Measurements from ENCODE around the gene SAA4. TPM values are rescaled to one million over a fixed set of nuclear protein-coding genes. Genes with fewer than 3 reads are reported as not detected.
"Not testable (repeated sequence)": the region's sequence is repeated elsewhere in the genome, so short reads cannot be mapped to it uniquely, and the experiment has no call there.

SAA4 gene
- polyA plus RNA-seq, 3 donors = not detected

DNA sequence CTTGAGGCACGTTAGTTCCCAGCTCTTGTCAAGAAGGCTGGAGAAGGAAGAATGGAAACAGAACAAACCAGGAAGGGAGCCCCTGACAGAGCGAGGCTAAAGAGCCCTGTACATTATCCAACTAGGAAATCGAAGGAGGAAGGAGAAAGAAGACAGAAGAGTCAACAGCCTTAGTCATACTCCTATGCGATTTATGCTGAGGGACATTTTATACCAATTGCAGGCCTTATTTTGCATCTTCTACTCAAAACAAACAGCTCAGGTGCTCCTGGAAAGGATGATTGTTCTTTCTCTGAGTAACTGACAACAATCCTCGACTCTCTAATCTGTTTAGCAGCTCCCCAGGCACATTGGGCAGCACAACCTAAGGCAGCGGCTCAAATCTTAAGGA, 10.6 kb upstream of the SAA4 start:
- not testable (repeated sequence) for DNase-seq (ENCODE audit: low read depth in 3 of 3, low spot score in 2 of 3)

- DNase-seq (ENCODE audit: low read depth in 3 of 3, low spot score in 2 of 3) = not testable (repeated sequence)
Measured at GRCh38 chr11:18246379-18247190, 10.0 kb upstream of the SAA4 start.

DNA sequence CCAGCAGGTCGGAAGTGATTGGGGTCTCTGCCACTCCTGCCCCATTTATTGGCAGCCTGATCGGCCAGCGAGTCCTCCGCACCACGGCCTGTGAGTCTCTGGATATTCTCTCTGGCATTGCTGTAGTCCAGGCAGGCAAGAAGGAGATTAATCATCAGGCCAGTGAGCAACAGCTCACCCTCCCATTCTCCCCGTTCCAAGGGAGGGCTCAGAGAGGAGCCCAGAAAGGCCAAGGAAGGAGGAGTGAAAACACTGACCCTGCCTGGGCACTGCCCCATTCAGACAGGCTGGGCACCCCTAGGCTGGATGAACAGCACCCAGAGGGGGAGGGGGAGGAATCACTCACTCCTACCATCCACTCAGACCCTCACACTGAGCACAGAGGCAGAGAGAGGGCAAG, 8.8 kb upstream of the SAA4 start:
- DNase-seq (ENCODE audit: low read depth in 3 of 3, low spot score in 2 of 3) = no peak

GRCh38 chr11:18243783-18244362, 7.3 kb upstream of the SAA4 start:
- peak in 1 of 3 donors; percentile 7 for DNase-seq (ENCODE audit: low read depth in 3 of 3, low spot score in 2 of 3)

GRCh38 chr11:18239655-18240054, 3.1 kb upstream of the SAA4 start:
- DNase-seq (ENCODE audit: low read depth in 3 of 3, low spot score in 2 of 3) = no peak

- DNase-seq (ENCODE audit: low read depth in 3 of 3, low spot score in 2 of 3) = no peak
Measured at GRCh38 chr11:18235394-18236334, 938 bp downstream of the SAA4 start.

- no peak for DNase-seq (ENCODE audit: low read depth in 3 of 3, low spot score in 2 of 3)
Measured at GRCh38 chr11:18233912-18234311, 2.7 kb downstream of the SAA4 start.

GRCh38 chr11:18230859-18231258, 5.7 kb downstream of the SAA4 start:
- DNase-seq (ENCODE audit: low read depth in 3 of 3, low spot score in 2 of 3) = no peak

- DNase-seq (ENCODE audit: low read depth in 3 of 3, low spot score in 2 of 3) = no peak
Measured at GRCh38 chr11:18229501-18229900, 7.1 kb downstream of the SAA4 start.

DNA sequence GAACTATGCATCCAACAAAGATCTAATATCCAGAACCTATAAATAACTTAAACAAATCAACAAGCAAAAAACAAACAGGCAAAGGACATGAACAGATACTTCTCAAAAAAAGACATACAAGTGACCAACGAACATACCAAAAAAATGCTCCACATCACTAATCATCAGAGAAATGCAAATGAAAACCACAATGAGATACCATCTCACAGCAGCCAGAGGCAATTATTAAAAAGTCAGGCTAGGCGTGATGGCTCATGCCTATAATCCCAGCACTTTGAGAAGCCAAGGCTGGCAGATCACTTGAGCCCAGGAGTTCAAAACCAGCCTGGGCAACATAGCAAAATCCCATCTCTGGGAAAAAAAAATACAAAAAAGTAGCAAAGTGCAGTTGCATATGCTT, 10.7 kb downstream of the SAA4 start:
- DNase-seq (ENCODE audit: low read depth in 3 of 3, low spot score in 2 of 3) = no peak

DNA sequence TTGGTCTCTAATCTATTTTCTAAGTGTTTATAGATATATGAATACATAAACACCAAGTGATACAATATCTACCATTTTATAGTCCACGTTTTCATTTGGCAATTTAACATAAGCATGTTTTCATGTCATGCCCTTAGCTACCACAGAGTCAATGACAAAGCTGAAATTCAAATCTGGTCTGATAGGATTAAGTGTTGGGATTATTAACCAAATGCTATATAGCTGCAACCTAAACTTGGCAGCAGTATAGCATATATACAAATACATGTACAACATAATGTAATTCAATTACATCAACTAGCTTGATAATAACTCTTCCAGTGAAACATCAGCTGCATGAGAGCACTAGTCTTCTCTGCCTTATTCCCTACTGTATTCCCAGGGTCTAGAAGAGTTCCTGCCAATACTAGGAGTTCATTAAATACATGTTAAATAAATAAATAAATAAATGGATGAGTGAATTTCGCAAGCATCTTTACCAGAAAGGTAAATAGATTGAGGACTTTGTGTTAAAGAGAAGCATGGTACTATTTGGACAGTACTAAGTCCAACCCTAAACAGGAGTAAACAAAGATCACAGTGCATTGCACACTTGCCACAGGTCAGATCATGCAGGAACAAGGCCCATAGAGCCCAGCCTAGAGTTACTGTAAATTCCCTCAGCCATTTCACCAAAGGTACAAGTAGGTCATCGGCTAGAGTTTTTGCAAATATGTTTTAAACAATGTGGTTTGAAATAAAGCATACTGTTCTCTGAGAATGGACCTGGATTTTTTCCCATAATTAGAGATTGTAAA, 12.8 kb downstream of the SAA4 start:
- DNase-seq (ENCODE audit: low read depth in 3 of 3, low spot score in 2 of 3) = no peak

DNA sequence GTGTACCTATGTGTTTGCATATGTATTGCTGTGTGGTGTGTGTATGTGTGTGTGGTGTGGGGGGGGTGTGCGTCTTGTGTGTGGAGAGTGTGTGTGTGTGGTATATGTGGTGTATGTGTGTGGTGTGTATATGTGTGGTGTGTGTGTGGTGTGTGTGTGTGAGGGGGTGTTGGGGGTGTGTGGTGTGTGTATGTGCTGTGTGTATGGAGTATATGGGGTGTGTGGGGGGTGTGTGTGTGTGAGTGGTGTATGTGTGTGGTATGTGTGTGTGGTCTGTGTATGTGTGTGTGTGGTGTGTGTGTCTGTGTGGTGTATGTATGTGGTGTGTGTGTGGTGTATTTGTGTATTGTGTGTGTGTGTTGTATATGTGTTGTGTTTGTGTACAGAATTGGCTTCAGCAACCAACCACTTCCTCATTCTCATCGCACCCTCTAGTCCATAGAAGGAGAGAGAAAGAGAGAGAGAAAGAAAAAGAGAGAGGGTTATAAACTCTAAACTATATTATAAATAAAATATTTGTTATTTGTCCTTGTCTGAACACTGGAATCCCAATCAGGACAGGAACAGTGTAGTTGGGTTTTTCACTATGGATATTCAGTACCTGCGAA, 13.7 kb downstream of the SAA4 start:
- no peak for DNase-seq (ENCODE audit: low read depth in 3 of 3, low spot score in 2 of 3)

DNA sequence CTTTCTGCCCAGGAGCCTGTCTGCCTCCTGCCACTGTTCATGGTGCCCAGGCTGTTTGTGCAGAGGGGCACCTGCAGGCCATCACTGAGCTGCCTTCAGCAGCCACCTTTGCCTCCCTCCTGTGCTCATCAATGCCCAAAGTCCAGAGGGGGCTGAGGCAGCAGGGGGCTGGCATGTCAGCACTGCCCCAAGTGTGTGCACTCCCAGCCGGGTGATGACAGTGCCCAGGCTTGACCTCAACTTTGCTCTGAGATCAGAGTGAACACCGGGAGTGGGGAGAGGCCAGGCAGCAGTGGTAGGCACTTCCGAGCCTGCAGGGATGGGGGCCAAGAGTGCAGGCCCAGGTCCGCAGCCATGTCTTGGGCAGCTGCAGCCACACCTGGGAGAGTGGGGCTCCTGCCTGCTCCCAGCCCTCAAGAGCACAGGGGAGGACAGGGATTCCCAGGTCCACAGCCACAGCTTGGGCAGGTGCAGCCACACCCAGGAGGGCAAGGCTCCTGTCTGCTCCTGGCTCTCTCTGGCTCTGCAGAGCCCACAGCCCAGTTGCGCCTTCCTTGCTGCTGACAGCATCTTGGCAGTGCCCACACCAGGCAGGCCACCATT, 15.2 kb downstream of the SAA4 start:
- no peak for DNase-seq (ENCODE audit: low read depth in 3 of 3, low spot score in 2 of 3)

DNA sequence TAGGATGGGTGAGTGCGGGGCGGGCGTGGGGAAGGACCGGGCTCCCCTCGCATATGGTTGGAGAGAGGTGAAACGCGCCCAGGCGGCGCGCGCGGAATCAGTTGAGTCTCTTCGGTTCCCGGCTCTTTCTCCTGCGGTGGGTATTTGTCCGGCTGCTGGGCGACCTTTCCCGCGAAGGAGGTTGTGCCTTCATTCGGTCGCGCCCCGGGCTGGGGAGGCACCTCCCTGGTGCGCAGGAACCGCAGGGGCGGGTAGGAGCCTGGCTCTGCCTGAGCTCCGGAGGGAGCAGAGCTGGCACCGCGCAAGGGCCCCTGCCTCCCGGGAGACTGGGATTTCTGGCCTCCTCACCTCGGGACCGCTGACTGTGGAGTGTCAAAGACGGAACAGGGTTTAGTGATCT, 27.5 kb downstream of the SAA4 start:
- no peak for DNase-seq (ENCODE audit: low read depth in 3 of 3, low spot score in 2 of 3)

DNA sequence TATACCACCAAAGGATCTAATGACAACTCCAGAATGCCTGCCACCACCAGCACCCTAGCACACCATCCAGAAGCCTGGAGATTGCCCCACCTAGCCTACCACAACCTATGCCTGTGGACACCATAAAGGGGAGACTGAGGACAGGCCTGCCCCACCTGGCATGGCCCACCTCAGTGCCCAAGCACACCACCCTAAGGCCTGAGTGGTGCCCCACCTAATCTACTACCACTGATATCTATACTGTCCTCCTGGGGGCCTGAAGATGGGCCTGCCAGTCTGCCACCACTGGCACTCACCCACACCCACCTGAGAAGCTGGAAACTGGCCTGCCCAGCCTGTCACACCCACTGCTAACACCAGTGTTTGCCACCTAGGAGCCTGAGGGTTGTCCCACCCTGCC, 31.8 kb downstream of the SAA4 start:
- DNase-seq (ENCODE audit: low read depth in 3 of 3, low spot score in 2 of 3) = no peak

- DNase-seq (ENCODE audit: low read depth in 3 of 3, low spot score in 2 of 3) = no peak
Measured at GRCh38 chr11:18204220-18204619, 32.4 kb downstream of the SAA4 start.

DNA sequence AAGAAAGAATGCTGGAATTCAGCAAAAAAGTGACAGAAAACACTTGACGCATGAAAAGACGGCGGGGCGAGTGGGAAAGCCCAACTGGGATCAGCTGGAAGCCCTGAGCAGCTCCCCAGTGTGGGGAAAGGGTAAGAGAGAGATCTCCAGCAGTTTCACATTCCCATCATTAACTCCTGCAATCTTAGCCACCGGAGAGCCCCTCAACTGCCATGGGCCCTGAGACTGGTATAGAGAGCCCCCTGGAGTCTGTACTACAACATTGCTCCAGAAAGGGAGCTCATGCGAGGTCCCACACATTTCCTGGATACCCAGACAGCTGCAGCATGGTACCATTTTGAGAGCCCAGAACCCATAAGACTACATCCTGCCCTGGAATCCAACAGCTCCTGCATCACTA, 32.9 kb downstream of the SAA4 start:
- DNase-seq (ENCODE audit: low read depth in 3 of 3, low spot score in 2 of 3) = no peak

DNA sequence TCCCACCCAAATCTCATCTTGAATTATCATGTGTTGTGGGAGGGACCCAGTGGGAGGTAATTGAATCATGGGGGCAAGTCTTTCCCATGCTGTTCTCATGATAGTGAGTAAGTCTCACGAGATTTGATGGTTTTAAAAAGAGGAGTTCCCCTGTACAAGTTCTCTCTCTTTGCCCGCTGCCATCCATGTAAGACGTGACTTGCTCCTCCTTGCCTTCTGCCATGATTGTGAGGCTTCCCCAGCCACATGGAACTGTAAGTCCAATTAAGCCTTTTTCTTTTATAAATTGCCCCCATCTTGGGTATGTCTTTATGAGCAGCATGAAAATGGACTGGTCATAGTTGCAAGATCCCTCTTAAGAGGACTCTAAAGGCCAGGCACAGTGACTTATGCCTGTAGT, 38.9 kb downstream of the SAA4 start:
- not testable (repeated sequence) for DNase-seq (ENCODE audit: low read depth in 3 of 3, low spot score in 2 of 3)

DNA sequence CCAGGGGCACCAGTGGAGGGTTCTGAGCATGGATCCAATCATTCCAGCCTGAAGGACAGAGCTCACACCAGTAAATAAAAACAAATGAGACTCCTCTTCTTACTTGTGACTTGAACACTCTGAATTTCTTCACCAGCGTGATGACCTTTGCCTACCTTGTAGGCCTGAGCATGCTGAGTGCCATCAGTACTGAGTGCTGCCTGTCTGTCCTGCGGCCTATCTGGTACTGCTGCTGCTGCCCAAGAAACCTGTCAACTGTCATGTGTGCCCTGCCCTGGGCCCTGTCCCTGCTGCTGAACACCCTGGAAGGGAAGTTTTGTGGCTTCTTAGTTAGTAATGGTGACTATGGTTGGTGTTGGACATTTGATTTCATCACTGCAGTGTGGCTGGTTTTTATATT, 40.1 kb downstream of the SAA4 start:
- DNase-seq (ENCODE audit: low read depth in 3 of 3, low spot score in 2 of 3) = no peak

GRCh38 chr11:18193010-18193409, 43.6 kb downstream of the SAA4 start:
- DNase-seq (ENCODE audit: low read depth in 3 of 3, low spot score in 2 of 3) = no peak
